GM23338 (cell line): ENCODE results near the gene HDAC5.

Source experiments
- CREB1 ChIP-seq: fragments of 250-450 bp; sonication (Bioruptor Pico); IDR thresholded peaks from 2 replicates; pipeline ENCODE4 v1.5.0; 2020; ENCODE audit warnings: low read depth, mild to moderate bottlenecking, moderate library complexity
- EZH2 ChIP-seq: fragments of 200-600 bp; sonication (generic); IDR thresholded peaks from one replicate; pipeline ENCODE4 v1.8.0; 2017; ENCODE audit warnings: antibody characterized with exemption, mild to moderate bottlenecking, low read depth; ENCODE audit not compliant: unreplicated experiment
- JUNB ChIP-seq: IDR thresholded peaks from one replicate; pipeline ENCODE4 v1.6.1; 2016; ENCODE audit warnings: antibody characterized with exemption; ENCODE audit not compliant: unreplicated experiment
- POLR2AphosphoS5 ChIP-seq: IDR thresholded peaks from 2 replicates; pipeline ENCODE4 v1.6.1; 2016; ENCODE audit warnings: antibody characterized with exemption, low read depth
- STAT1 ChIP-seq: IDR thresholded peaks from one replicate; pipeline ENCODE4 v1.6.1; 2016; ENCODE audit warnings: antibody characterized with exemption; ENCODE audit not compliant: unreplicated experiment
- ZNF331 ChIP-seq: fragments of 250-450 bp; sonication (Bioruptor Pico); IDR thresholded peaks from 2 replicates; pipeline ENCODE4 v1.5.0; 2020; ENCODE audit warnings: low read depth, mild to moderate bottlenecking, moderate library complexity
- TF ChIP-seq, protein P1 (sequence below), 2 experiments: fragments of 200-600 bp in 1 of 2; sonication (generic) in 1 of 2; conservative IDR thresholded peaks; 2 replicates each; pipeline versions ENCODE4 v1.5.1 to v1.6.1; 2016 to 2017; ENCODE audit warnings: antibody characterized with exemption in 2 of 2, low read depth in 2 of 2, mild to moderate bottlenecking in 2 of 2, moderate library complexity in 1 of 2

DNA sequence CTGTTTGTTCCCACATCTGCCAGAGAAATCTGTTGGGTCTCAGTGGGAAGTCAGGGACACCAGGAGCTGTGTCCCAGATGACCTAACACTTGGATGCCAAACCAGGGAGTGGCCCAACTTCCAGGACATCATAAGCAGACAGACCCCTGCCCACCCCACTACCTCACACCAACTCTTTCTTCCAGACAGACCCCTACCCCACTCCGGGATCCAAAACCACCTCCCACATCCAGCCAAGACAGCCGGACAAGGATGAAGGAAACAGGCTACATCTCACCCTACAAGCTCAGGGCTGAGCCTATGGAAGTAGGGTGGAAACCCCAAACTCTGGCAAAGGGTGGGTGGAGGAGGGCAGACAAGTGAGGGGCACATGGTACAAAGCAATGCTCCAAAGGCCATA, 3.6 kb downstream of the HDAC5 start:
- TF ChIP-seq, protein P1, sequence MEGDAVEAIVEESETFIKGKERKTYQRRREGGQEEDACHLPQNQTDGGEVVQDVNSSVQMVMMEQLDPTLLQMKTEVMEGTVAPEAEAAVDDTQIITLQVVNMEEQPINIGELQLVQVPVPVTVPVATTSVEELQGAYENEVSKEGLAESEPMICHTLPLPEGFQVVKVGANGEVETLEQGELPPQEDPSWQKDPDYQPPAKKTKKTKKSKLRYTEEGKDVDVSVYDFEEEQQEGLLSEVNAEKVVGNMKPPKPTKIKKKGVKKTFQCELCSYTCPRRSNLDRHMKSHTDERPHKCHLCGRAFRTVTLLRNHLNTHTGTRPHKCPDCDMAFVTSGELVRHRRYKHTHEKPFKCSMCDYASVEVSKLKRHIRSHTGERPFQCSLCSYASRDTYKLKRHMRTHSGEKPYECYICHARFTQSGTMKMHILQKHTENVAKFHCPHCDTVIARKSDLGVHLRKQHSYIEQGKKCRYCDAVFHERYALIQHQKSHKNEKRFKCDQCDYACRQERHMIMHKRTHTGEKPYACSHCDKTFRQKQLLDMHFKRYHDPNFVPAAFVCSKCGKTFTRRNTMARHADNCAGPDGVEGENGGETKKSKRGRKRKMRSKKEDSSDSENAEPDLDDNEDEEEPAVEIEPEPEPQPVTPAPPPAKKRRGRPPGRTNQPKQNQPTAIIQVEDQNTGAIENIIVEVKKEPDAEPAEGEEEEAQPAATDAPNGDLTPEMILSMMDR (conservative IDR thresholded peaks at IDR 0.05; ENCODE audit: low read depth in 2 of 2), result no peak
- TF ChIP-seq CREB1 (CRISPR knock-in tag), result no peak
- TF ChIP-seq EZH2, result no peak
- no peak for TF ChIP-seq POLR2AphosphoS5
- no peak for TF ChIP-seq STAT1
- TF ChIP-seq ZNF331 (CRISPR knock-in tag), result no peak
- TF ChIP-seq JUNB, result no peak
